Activated naive CD4-positive, alpha-beta T cell treated with anti-CD3 and anti-CD28 coated beads, Interleukin-2, amount 50 U/mL, for 16 hours (primary cell): ENCODE measurements around the gene TMEM37.
"Not testable (repeated sequence)": the region's sequence is repeated elsewhere in the genome, so short reads cannot be mapped to it uniquely, and the experiment has no call there.

Experiments used
- DNase-seq: peaks from one replicate; pipeline ENCODE4 v3.0.0-alpha.2; 2020

Gene TMEM37

GRCh38 chr2:119431155-119431975, at the start of gene TMEM37:
Gene TMEM37 (plus strand): TSS chr2:119431854. CDS start chr2:119431904, 50 bp downstream.
- no peak for DNase-seq

DNA sequence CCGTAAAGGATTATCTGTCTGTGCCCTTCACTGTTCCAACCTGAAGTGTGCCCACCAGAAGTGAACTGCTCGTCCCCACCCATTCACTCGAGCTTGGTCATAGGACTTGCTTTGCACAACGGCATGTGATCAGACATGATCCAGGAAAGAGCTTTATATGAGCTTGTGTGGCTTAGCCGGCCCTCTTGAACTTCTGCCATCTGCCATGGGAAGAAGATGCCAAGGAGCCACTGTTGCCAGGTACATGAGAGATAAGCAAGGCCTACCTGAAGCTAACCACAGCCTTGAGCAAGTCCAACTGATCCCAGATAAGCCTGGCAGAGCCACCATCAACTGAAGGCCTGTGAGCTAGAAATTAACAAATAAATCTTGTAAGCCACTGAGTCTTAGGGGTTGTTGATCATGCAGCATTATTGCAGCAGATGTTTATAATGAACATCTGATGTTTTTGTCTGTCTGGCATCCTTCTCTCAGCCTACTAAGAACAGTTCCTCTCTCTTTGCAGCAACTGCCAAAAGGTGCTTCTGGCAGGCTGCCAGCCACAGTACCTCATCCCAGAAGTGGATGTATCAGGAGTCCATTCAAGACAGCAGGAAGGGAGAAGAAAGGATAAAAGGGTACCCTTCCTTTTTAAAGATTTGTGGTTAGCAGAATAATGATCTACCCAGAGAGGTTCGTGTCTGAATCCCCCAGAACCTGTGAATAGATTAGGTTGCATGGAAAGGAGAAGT, 48.1 kb upstream of the TMEM37 start:
- DNase-seq: no peak

DNA sequence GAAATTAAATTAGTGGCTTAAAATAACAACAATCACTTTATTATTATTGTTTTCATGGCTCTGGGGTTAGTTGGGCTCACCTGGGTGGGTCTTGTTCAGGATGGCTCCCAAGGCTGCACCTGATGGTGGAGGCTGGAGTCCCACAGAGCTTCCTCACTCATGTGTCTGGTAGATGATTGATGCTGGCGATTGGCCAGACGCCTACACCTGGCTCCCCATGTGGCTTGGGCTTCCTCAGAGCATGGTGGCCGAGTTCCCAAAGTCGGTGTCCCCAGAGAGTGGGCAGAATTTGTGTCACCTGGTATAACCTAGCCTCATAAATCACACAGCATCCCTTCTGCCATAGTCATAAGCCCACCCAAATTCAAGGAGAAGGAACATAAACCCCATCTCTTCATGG, 46.7 kb upstream of the TMEM37 start:
- DNase-seq: no peak

- DNase-seq: no peak
These were observed 46.2 kb upstream of the TMEM37 start for GRCh38 chr2:119385466-119385865.

DNA sequence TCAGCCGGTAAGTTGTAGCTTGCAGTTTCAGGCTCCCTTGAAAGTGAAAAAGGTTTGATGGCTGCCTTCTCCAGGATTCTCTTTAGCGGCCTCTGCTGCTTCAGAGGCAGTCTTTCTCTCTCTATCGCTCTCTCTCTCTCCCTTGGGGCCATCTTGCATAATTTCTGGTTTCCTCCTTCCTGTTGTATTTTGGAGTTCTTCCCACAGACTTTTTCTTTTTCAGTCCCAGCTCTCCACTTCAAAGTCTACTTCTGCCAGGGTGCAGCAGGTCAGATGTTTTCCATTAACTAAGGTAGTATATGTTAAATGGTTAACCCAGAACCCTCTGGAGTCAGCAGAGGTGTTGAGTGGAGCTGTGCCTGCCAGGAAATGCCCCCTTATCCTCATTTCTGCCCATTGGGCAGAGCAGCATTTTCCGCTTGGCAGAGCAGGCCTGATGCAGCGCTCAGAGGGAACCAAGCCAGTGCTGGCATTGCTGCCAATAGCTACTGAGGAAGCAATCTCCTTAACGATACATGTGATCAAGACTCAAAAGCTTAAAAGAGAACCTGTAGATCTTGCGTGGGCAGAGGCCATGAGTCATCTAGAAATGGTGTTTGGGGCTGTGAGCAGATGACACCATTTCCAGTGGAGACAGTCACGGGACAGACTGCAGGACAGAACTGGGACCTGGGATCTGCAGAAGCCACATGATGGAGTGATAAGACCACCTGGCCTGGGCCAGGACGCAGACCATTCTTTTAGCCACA, 44.1 kb upstream of the TMEM37 start:
- peak; percentile 33 for DNase-seq

DNA sequence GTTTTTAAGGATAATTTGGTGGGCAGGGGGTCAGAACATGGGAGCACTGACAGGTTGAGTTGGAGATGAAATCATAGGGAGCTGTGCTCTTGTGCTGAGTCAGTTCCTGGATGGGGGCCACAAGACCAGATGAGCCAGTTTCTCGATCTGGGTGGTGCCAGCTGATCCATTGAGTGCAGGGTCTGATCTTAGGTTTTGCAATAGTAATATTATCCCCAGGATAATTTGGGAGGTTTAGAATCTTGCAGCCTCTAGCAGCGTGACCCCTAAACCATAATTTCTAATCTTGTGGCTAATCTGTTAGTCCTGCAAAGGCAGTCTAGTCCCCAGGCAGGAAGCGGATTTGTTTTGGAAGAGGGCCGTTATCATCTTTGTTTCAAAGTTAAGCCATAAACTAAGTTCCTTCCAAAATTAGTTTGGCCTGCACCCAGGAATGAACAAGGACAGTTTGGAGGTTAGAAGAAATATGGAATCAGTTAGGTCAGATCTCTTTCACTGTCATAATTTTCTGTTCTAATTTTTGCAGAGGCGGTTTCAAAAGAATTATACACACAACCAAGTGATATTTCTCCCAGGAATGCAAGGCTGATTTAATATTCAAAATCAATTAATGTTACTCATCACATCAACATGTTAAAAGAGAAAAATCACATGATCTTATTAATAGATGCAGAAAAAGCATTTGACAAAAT, 41.9 kb upstream of the TMEM37 start:
- DNase-seq: no peak

DNA sequence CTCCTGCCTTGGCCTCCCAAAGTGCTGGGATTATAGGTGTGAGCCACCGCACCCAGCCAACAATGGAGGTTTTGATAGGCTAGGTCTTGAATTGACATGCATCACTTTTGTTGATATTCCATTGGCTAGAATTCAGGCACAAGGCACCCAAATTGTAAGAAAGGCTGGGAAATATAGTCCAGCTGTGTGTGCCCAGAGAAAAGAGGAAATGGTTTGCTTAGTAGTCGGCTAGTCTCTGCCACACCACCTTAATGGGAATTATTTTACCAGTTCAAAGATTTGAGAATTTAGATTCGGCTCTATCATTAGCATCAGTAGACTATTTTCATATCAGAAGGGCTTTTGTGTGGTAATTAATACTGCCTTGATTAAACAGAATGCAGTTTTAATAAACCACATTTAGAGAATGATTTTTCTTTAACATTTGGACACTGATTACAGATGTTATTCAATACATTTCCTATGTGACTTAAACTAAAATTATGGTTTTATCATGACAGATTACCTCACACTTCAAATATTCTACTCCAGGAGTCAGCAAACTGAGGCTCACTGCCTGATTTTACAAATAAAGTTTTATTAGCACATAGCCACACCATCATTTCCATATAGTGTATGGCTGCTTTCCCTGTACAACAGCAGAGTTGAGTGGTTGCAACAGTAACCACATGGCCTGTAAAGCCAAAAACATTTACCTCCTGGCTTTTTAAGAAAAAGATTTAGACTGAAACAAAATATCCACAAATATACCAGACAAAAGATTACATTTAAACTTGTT, 37.5 kb upstream of the TMEM37 start:
- DNase-seq: no peak

GRCh38 chr2:119397196-119397595, 34.5 kb upstream of the TMEM37 start:
- DNase-seq: no peak

- DNase-seq: no peak
These were observed 29.5 kb upstream of the TMEM37 start for GRCh38 chr2:119402106-119402505.

GRCh38 chr2:119402645-119403560, 28.8 kb upstream of the TMEM37 start:
- DNase-seq: no peak

- not testable (repeated sequence) for DNase-seq
These were observed 28.0 kb upstream of the TMEM37 start for GRCh38 chr2:119403618-119404017.

DNA sequence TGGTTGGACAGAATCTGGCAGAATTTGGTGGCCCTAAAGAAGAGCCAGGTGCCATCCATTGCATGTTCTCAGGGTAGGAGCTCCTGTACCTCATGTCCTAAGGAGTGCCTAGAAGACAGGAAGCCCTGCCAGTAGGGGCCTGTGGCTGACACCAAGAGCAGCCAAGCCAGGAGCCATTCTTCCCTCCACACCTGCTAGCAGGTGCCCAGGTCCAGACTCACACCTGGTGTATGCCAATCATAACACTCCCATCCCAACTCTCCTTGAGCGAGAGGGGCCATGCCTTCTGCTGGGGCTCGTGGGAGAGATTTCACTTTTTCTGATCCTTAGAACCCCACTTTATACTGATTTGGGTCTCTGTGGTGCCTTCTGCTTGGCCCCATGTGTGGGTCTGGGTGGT, 26.5 kb upstream of the TMEM37 start:
- no peak for DNase-seq

DNA sequence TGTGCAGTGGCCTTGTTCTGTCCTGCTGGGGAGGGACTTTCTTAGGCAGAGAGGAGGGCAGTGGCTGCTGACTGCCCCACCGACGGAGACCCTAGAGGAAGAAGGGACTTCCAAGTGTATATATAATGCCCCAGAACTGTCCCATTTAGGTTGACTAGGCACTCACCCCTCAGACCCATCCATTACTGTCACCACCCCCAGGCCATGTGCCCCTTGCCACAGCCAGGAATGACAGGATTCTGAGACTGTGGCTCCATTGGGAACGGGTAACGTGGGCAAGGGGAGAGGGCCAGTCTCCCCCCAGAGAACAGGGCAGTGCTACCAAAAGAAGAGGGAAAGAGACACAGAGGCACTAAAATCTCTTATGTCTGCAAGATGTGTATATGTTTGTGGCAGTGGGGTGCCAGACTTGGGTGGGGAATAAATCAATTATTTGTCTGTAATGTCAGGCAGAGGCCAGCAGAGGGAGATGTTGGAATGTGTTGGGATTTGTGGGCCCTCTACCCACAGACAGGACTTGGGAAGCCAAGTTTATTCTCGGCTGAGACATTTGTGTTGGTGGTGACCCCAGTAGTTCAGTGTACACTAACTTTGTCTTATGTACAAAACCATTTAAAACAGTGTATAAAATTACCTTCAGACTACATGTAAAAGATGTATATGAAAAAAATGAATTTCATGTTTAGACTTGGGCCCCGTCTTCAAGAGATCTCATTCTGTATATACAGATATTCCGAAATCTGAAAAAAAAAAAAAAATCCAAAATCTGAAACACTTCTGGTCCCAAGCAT, 24.0 kb upstream of the TMEM37 start:
- DNase-seq: no peak

DNA sequence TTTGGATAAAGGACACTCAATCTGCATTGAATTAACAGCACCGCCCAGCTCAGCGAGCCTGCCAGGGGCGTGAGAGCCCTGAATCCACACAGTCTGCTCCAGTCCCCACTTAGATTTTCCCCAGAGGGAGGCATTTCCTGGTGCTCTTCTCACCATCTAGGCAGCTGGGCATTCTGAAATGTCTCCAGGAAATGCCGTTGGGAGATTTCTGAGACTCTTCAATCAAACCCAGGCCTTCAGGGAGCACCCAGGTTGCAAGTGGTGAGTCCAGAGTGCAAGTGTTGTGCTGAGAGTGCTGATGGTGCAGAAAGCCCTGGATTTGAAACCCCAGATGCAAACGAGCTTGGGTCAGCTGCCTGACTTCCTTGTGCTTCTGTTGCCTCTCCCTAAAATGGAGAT, 23.4 kb upstream of the TMEM37 start:
- DNase-seq: no peak

GRCh38 chr2:119409506-119409905, 22.1 kb upstream of the TMEM37 start:
- no peak for DNase-seq

DNA sequence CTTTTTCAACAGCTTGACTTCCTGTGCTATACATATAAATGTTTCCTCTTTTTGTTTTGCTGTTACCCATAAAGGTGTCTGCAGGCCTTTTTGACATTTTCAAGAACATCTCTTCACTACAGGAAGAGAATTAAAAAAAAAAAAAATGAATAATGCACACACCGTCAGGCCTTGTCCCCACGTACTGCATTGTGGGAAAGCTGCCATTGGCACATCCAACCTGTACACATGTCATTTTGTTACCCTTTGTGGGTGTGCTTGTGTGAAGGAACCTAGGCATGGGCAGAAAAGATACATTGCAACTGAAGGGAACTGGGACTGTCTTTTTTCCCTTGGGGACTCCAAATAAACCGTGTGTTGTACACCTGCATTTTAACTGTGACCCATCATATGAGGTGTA, 16.8 kb upstream of the TMEM37 start:
- DNase-seq: no peak

GRCh38 chr2:119415630-119416029, 16.0 kb upstream of the TMEM37 start:
- DNase-seq: no peak

DNA sequence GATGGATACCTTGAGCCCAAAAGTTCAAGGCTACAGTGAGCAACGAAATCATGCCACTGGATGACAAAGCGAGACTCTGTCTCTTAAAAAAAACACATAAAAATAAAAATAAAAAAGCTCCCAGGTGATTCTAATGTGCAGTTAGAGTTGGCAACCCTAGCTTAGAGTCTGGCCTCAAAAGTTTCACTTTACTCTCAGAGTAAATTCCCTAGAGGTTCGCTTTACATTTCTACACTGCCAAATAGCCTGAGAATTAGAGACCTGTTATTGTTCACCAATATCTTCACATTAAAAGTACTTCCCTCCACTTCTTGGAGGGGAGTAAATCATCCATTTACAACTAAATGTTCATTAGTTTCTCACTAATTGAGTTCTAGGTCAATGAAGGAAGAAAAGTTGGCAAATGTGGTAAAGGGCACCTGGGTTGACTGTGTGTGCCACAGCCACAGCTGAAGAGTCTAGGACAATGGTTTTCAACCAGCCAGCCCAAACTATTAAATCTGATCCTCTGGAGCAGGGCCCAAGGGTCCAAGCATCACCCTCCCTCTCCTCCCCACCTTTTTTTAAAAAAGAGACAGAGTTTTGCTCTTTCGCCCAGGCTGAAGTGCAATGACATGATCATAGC, 15.2 kb upstream of the TMEM37 start:
- DNase-seq: no peak

- DNase-seq: no peak
These were observed 13.7 kb upstream of the TMEM37 start for GRCh38 chr2:119417908-119418307.

GRCh38 chr2:119419065-119419464, 12.6 kb upstream of the TMEM37 start:
- DNase-seq: no peak
